HepG2 (cell line): ENCODE results near the gene TJP3. TPM values are rescaled to one million over a fixed set of nuclear protein-coding genes. Genes with fewer than 3 reads are reported as not detected.

Experiments used
- ATF7-NPFF ChIP-seq: sonication (generic); formaldehyde crosslinking; IDR thresholded peaks from 2 replicates; pipeline ENCODE4 v1.8.1; 2023; ENCODE audit warnings: mild to moderate bottlenecking, low read depth, missing genetic modification reagents, moderate library complexity
- HES4 ChIP-seq: sonication (generic); formaldehyde crosslinking; IDR thresholded peaks from 2 replicates; pipeline ENCODE4 v1.9.0; 2021; ENCODE audit warnings: mild to moderate bottlenecking, missing genetic modification reagents, borderline replicate concordance
- HOXA9 ChIP-seq: sonication (generic); formaldehyde crosslinking; IDR thresholded peaks from 2 replicates; pipeline ENCODE4 v1.8.1; 2022; ENCODE audit warnings: missing genetic modification reagents, mild to moderate bottlenecking, moderate library complexity, borderline replicate concordance
- MEIS2 ChIP-seq: sonication (generic); formaldehyde crosslinking; IDR thresholded peaks from 2 replicates; pipeline ENCODE4 v1.9.0; 2021; ENCODE audit warnings: mild to moderate bottlenecking, missing genetic modification reagents
- MIER2 ChIP-seq: IDR thresholded peaks from 2 replicates; pipeline ENCODE4 v1.6.1; 2016; ENCODE audit warnings: missing biosample characterization, missing genetic modification reagents
- NONO ChIP-seq, 2 experiments: fragments of 450-650 bp in 1 of 2; sonication (generic) in 1 of 2; formaldehyde crosslinking in 1 of 2; IDR thresholded peaks in 1 of 2; conservative IDR thresholded peaks in 1 of 2; 2 replicates each; pipeline versions ENCODE4 v1.6.1 to v1.8.0; 2017 to 2022; ENCODE audit warnings: mild to moderate bottlenecking in 1 of 2, missing genetic modification reagents in 1 of 2, moderate library complexity in 1 of 2
- POLR2AphosphoS5 ChIP-seq: IDR thresholded peaks from 2 replicates; pipeline ENCODE4 v1.6.1; 2012; ENCODE audit warnings: low read depth, low read length
- RBM22 ChIP-seq: fragments of 200-400 bp; formaldehyde crosslinking; optimal IDR thresholded peaks from 2 replicates; pipeline ENCODE3; 2017; ENCODE audit warnings: mild to moderate bottlenecking, low read length, moderate library complexity
- SNAPC2 ChIP-seq: sonication (generic); formaldehyde crosslinking; IDR thresholded peaks from 2 replicates; pipeline ENCODE4 v1.8.1; 2022; ENCODE audit warnings: mild to moderate bottlenecking, missing genetic modification reagents
- SRSF1 ChIP-seq: fragments of 200-400 bp; formaldehyde crosslinking; optimal IDR thresholded peaks from 2 replicates; pipeline ENCODE3; 2017; ENCODE audit warnings: mild to moderate bottlenecking, low read depth, low read length, moderate library complexity
- TEAD3 ChIP-seq: optimal IDR thresholded peaks from 2 replicates; pipeline ENCODE3; 2016; ENCODE audit warnings: borderline replicate concordance
- TOPORS ChIP-seq: sonication (generic); formaldehyde crosslinking; IDR thresholded peaks from 2 replicates; pipeline ENCODE4 v1.8.0; 2023; ENCODE audit warnings: mild to moderate bottlenecking, missing genetic modification reagents
- TP53 ChIP-seq: sonication (generic); formaldehyde crosslinking; conservative IDR thresholded peaks from 2 replicates; pipeline ENCODE4 v1.4.0; 2020; ENCODE audit warnings: missing genetic modification reagents
- ZKSCAN5 ChIP-seq: sonication (generic); formaldehyde crosslinking; IDR thresholded peaks from 2 replicates; pipeline ENCODE4 v1.5.1; 2020; ENCODE audit warnings: mild to moderate bottlenecking, missing genetic modification reagents
- ZNF326 ChIP-seq: sonication (generic); formaldehyde crosslinking; IDR thresholded peaks from 2 replicates; pipeline ENCODE4 v1.4.0; 2020; ENCODE audit warnings: missing genetic modification reagents, borderline replicate concordance
- ZNF546 ChIP-seq: sonication (generic); formaldehyde crosslinking; conservative IDR thresholded peaks from 2 replicates; pipeline ENCODE4 v1.8.1; 2023; ENCODE audit warnings: mild to moderate bottlenecking, missing genetic modification reagents
- polyA plus RNA-seq, 8 experiments: library from polyadenylated mRNA; depleted of rRNA in 3 of 8; stranded (reverse) in 7 of 8; unstranded in 1 of 8; fragments of >200 nt; fragmentation: Illumina TruSeq in 4 of 8; extraction: Trizol in 4 of 8; gene quantifications; 2 replicates each; pipeline versions ENCODE4 v1.2.1 to v1.2.3, GENCODE V29; 2011 to 2016; ENCODE audit warnings: low read depth in 4 of 8, missing spikeins in 1 of 8, mixed read lengths in 1 of 8; ENCODE audit not compliant: insufficient read depth in 1 of 8
- total RNA-seq, 5 experiments: library from RNA; depleted of rRNA; stranded (reverse); fragments of >200 nt; fragmentation: Illumina TruSeq; extraction: Trizol; gene quantifications; 2 replicates each; pipeline ENCODE4 v1.2.3, GENCODE V29; 2016; ENCODE audit warnings: low read depth in 1 of 5
- TF ChIP-seq, protein P1 (sequence below), 2 experiments: sonication (generic) in 1 of 2; formaldehyde crosslinking in 1 of 2; IDR thresholded peaks; 2 replicates each; pipeline versions ENCODE4 v1.5.1 to v1.6.1; 2011 to 2020; ENCODE audit warnings: borderline replicate concordance in 1 of 2, low read depth in 1 of 2, low read length in 1 of 2, mild to moderate bottlenecking in 1 of 2, missing genetic modification reagents in 1 of 2, moderate library complexity in 1 of 2
- TF ChIP-seq, protein P2 (sequence below): sonication (generic); formaldehyde crosslinking; IDR thresholded peaks from 2 replicates; pipeline ENCODE4 v1.4.0; 2020; ENCODE audit warnings: missing genetic modification reagents, borderline replicate concordance
- TF ChIP-seq, protein P3 (sequence below): sonication (generic); formaldehyde crosslinking; IDR thresholded peaks from 2 replicates; pipeline ENCODE4 v1.4.0; 2020; ENCODE audit warnings: missing genetic modification reagents, mild to moderate bottlenecking, borderline replicate concordance

TJP3 gene
- total and polyA plus RNA-seq, 2 of the 13 experiments (the other 11 are each of a cell fraction or from before 2014, with no cell fraction given), result 2.3 to 21.5 TPM

DNA sequence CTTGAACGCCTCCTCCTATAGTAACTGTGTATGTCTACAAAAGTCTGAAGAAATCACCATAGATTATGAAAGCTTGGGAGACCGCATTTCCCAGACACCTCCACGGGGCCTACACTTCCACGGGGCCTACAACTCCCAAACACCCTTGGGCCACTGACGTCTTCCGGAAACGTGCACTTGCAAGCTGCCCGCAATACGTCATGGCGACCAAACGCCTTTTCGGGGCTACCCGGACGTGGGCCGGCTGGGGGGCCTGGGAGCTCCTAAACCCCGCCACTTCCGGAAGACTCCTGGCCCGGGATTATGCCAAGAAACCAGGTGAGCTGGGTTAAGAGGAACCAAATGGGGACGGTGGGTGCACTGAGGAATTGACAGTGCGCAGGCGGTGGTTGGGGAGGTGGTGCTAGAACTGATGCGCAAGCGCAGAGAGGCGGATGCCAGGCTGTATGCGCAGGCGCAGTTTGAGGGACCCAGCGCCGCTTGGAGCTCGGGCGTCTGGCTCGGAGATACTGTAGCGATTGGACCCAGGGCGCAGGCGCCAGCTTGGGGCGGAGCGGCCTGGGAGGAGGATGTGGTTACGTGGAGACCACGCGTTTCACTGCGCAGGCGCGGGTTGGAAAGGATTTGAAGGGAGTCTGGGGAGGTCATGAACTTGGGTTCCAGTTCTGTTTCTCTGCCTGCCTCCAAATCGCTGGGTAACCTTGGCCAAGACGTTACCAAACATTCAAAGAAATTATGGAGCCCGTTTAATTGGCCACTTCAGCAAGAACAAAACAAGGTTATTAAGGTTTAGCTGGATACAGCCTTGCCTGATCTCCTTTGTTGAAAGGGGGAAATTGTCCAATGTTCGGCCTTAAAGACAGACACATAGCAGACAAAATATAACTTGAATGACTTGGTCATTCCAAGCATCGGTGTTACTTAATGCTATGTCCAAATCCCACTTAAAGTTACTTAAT lies 54.6 kb downstream of the TJP3 start, which contains the start of gene MRPL54 (continued):
- TF ChIP-seq, protein P1, sequence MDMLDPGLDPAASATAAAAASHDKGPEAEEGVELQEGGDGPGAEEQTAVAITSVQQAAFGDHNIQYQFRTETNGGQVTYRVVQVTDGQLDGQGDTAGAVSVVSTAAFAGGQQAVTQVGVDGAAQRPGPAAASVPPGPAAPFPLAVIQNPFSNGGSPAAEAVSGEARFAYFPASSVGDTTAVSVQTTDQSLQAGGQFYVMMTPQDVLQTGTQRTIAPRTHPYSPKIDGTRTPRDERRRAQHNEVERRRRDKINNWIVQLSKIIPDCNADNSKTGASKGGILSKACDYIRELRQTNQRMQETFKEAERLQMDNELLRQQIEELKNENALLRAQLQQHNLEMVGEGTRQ (IDR thresholded peaks at IDR 0.05; ENCODE audit: low read depth, low read length), result no peak
- TF ChIP-seq, protein P1 (CRISPR knock-in tag; IDR thresholded peaks at IDR 0.05; ENCODE audit: borderline replicate concordance), result 0 out of 2 replicates have a peak, but pooled peaks have one; percentile 18
- TF ChIP-seq HOXA9 (CRISPR knock-in tag), result no peak
- TF ChIP-seq, protein P2, sequence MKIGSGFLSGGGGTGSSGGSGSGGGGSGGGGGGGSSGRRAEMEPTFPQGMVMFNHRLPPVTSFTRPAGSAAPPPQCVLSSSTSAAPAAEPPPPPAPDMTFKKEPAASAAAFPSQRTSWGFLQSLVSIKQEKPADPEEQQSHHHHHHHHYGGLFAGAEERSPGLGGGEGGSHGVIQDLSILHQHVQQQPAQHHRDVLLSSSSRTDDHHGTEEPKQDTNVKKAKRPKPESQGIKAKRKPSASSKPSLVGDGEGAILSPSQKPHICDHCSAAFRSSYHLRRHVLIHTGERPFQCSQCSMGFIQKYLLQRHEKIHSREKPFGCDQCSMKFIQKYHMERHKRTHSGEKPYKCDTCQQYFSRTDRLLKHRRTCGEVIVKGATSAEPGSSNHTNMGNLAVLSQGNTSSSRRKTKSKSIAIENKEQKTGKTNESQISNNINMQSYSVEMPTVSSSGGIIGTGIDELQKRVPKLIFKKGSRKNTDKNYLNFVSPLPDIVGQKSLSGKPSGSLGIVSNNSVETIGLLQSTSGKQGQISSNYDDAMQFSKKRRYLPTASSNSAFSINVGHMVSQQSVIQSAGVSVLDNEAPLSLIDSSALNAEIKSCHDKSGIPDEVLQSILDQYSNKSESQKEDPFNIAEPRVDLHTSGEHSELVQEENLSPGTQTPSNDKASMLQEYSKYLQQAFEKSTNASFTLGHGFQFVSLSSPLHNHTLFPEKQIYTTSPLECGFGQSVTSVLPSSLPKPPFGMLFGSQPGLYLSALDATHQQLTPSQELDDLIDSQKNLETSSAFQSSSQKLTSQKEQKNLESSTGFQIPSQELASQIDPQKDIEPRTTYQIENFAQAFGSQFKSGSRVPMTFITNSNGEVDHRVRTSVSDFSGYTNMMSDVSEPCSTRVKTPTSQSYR (CRISPR knock-in tag), result no peak
- TF ChIP-seq HES4 (CRISPR knock-in tag), result no peak
- TF ChIP-seq MEIS2 (CRISPR knock-in tag), result no peak
- TF ChIP-seq, protein P3, sequence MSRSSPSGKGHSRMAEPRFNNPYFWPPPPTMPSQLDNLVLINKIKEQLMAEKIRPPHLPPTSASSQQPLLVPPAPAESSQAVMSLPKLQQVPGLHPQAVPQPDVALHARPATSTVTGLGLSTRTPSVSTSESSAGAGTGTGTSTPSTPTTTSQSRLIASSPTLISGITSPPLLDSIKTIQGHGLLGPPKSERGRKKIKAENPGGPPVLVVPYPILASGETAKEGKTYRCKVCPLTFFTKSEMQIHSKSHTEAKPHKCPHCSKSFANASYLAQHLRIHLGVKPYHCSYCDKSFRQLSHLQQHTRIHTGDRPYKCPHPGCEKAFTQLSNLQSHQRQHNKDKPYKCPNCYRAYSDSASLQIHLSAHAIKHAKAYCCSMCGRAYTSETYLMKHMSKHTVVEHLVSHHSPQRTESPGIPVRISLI, result no peak
- TF ChIP-seq MIER2 (CRISPR knock-in tag), result peak; percentile 31; the same call in 1 of the 2 replicates
- TF ChIP-seq TOPORS (CRISPR knock-in tag), result 0 out of 2 replicates have a peak, but pooled peaks have one; percentile 39
- 0 out of 2 replicates have a peak, but pooled peaks have one; percentile 37 for TF ChIP-seq ZNF546 (CRISPR knock-in tag)
- no peak for TF ChIP-seq ATF7-NPFF (CRISPR knock-in tag)
- no peak for TF ChIP-seq SNAPC2 (CRISPR knock-in tag)
- TF ChIP-seq SRSF1, result no peak
- TF ChIP-seq TEAD3, result peak; percentile 84
- no peak for TF ChIP-seq ZKSCAN5 (CRISPR knock-in tag)
- TF ChIP-seq RBM22, result no peak
- TF ChIP-seq ZNF326 (CRISPR knock-in tag), result no peak
- TF ChIP-seq TP53, result no peak
- TF ChIP-seq NONO (IDR thresholded peaks at IDR 0.05), result no peak
- no peak; the same call in 1 of the 2 replicates for TF ChIP-seq NONO (CRISPR knock-in tag; conservative IDR thresholded peaks at IDR 0.05)
- peak; percentile 91 for TF ChIP-seq POLR2AphosphoS5
